A549 treated with ZK216348 at 1 μM for 4 hours (cell line): Measurements from ENCODE around the gene DUSP1. TPM values are rescaled to one million over a fixed set of nuclear protein-coding genes. Genes with fewer than 3 reads are reported as not detected.

Source experiments
- total RNA-seq: library from RNA; stranded (reverse); fragments of 200-300 nt; extraction: Qiagen RNA extraction; gene quantifications from 5 replicates; pipeline ENCODE4 v1.2.3, GENCODE V29; 2022; ENCODE audit warnings: low read depth

Gene DUSP1, protein sequence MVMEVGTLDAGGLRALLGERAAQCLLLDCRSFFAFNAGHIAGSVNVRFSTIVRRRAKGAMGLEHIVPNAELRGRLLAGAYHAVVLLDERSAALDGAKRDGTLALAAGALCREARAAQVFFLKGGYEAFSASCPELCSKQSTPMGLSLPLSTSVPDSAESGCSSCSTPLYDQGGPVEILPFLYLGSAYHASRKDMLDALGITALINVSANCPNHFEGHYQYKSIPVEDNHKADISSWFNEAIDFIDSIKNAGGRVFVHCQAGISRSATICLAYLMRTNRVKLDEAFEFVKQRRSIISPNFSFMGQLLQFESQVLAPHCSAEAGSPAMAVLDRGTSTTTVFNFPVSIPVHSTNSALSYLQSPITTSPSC
- 368 to 601 TPM (median 553 TPM) in 5 replicates for total RNA-seq

DNA sequence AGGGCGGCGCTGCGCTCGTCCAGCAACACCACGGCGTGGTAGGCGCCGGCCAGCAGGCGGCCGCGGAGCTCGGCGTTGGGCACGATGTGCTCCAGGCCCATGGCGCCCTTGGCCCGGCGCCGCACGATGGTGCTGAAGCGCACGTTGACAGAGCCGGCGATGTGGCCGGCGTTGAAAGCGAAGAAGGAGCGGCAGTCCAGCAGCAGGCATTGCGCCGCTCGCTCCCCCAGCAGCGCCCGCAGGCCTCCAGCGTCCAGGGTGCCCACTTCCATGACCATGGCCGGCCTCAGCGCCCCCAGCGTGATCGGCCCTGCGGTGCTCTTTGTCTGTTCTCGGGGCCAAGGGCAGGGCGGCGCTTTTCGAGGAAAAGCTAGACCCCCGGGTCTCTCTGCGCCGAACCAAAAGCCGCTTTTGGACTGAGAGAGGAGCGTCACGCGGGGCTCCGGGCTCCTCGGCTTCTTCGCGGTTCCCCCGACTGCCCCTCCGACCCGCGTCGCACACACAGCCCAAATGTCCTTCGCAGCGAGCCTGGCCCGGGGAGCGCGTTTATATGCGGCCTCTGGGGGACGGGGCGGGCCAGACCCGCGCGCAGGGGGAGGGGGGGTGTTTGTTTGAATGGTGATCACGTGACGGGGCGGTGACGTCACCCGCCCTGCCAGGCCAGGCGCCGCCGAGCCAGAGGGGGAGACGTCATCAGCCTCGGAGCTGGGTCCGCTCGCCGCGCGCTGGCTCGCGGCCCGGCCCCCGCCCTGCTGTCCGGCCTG, at the start of gene DUSP1:
Gene DUSP1 (minus strand): TSS at position 521 of the 764 bp plus-strand sequence. CDS start 243 bp downstream, at position 278.

Other genes starting within 250 kb of the DUSP1 start
- gene NEURL1B, start 129.9 kb downstream of the DUSP1 start, total RNA-seq, result 2.9 to 5.5 TPM (median 4.2 TPM) in 5 replicates
- gene ERGIC1, start 63.1 kb upstream of the DUSP1 start, total RNA-seq, result 277 to 367 TPM (median 326 TPM) in 5 replicates
- gene RPL26L1, start 188.2 kb upstream of the DUSP1 start, total RNA-seq, result 117 to 134 TPM (median 126 TPM) in 5 replicates
- 312 to 390 TPM (median 346 TPM) in 5 replicates for gene ATP6V0E1, start 212.6 kb upstream of the DUSP1 start, total RNA-seq